HCT116 (cell line): Measurements from ENCODE around the gene CDCP2. TPM values are rescaled to one million over a fixed set of nuclear protein-coding genes. Genes with fewer than 3 reads are reported as not detected.

Source experiments
- ATAC-seq: fragments of 200-7000 bp; cut with Tn5 transposase; 2 replicates; pipeline ENCODE4 v1.9.1; 2020; ENCODE audit warnings: mild to moderate bottlenecking, moderate library complexity
- BruUV-seq: library from RNA; stranded (reverse); fragments of 400-500 nt; replicated peaks from 2 replicates; lab custom pipeline; 2021; lab: Mats Ljungman, UMichigan
- CTCF ChIA-PET: fragments of 300-600 bp; sonication (Branson Sonifier 250); formaldehyde crosslinking; loops from one replicate; lab custom pipeline; 2021; ENCODE audit warnings: antibody characterized with exemption; lab: Charles Lee
- POLR2A ChIA-PET: fragments of 300-600, 350-600 bp; sonication (Branson Sonifier 250); formaldehyde crosslinking; loops from one replicate; lab custom pipeline; 2021; ENCODE audit warnings: antibody characterized with exemption; lab: Charles Lee
- RAD21 ChIA-PET, 2 experiments: fragments of 300-600 bp; sonication (Branson Sonifier 250); formaldehyde crosslinking; loops; one replicate each; lab custom pipeline; 2023; ENCODE audit warnings: low total read pairs in 2 of 2; ENCODE audit not compliant: uncharacterized antibody in 2 of 2, unreplicated experiment in 2 of 2, low non-redundant PET in 1 of 2; lab: Charles Lee
- DNase-seq: peaks from one replicate; pipeline ENCODE4 v3.0.0-alpha.2; 2010; ENCODE audit warnings: low read depth, low spot score
- H2AFZ ChIP-seq: fragments of 200-600 bp; shearing (Covaris generic), sonication (generic); 2 replicates; pipeline ENCODE4 v1.6.1; 2017; ENCODE audit warnings: low read depth, mixed run types, mixed read lengths, antibody characterized with exemption, low read length; ENCODE audit not compliant: poor library complexity, severe bottlenecking
- H3K27ac ChIP-seq: 2 replicates; pipeline ENCODE4 v1.5.1; 2012; ENCODE audit warnings: low read depth, low read length
- H3K27me3 ChIP-seq: fragments of 200-600 bp; sonication (generic); 2 replicates; pipeline ENCODE4 v1.6.1; 2016; ENCODE audit warnings: mixed run types, low read length, mixed read lengths; ENCODE audit not compliant: insufficient read depth
- H3K36me3 ChIP-seq, 2 experiments: fragments of 200-500 bp in 1 of 2; fragments of 200-600 bp in 1 of 2; sonication (Bioruptor generic) in 1 of 2; sonication (generic) in 1 of 2; 2 replicates each; pipeline versions ENCODE4 v1.5.1 to v1.6.1; 2014 to 2016; ENCODE audit warnings: low read length in 2 of 2, inconsistent platforms in 1 of 2, mixed read lengths in 1 of 2, mixed run types in 1 of 2; ENCODE audit not compliant: insufficient read depth in 2 of 2, control insufficient read depth in 1 of 2
- H3K4me1 ChIP-seq, 2 experiments: fragments of 200-600 bp in 1 of 2; sonication (generic) in 1 of 2; 2 replicates each; pipeline versions ENCODE4 v1.5.1 to v1.6.1; 2012 to 2017; ENCODE audit warnings: low read length in 2 of 2, inconsistent platforms in 1 of 2, mild to moderate bottlenecking in 1 of 2, mixed read lengths in 1 of 2, mixed run types in 1 of 2, moderate library complexity in 1 of 2; ENCODE audit not compliant: insufficient read depth in 2 of 2, control insufficient read depth in 1 of 2
- H3K4me2 ChIP-seq: fragments of 200-600 bp; sonication (generic); 2 replicates; pipeline ENCODE4 v1.6.1; 2017; ENCODE audit warnings: mixed run types, low read length, mixed read lengths
- H3K4me3 ChIP-seq, 2 experiments: fragments of 200-600 bp in 1 of 2; sonication (generic) in 1 of 2; replicated peaks in 1 of 2; 2 replicates each; pipeline ENCODE4 v1.5.1; 2011 to 2016; ENCODE audit warnings: low read length in 2 of 2, control low read depth in 1 of 2, low read depth in 1 of 2, mild to moderate bottlenecking in 1 of 2, mixed read lengths in 1 of 2, mixed run types in 1 of 2
- H3K79me2 ChIP-seq: fragments of 200-600 bp; sonication (generic); 2 replicates; pipeline ENCODE4 v1.6.1; 2017; ENCODE audit warnings: mild to moderate bottlenecking, mixed run types, low read length, moderate library complexity, mixed read lengths; ENCODE audit not compliant: insufficient read depth
- H3K9ac ChIP-seq: fragments of 200-600 bp; sonication (generic); 2 replicates; pipeline ENCODE4 v1.6.1; 2016; ENCODE audit warnings: low read length, mixed read lengths
- H3K9me2 ChIP-seq: fragments of 200-600 bp; sonication (generic), shearing (Covaris generic); 2 replicates; pipeline ENCODE4 v1.6.1; 2017; ENCODE audit warnings: mixed run types, mild to moderate bottlenecking, moderate library complexity; ENCODE audit not compliant: insufficient read depth
- H3K9me3 ChIP-seq, 2 experiments: fragments of 200-500 bp in 1 of 2; fragments of 200-600 bp in 1 of 2; sonication (Bioruptor generic) in 1 of 2; sonication (generic) in 1 of 2; 2 replicates each; pipeline ENCODE4 v1.6.1; 2014 to 2017; ENCODE audit warnings: low read length in 2 of 2, mixed read lengths in 2 of 2, inconsistent platforms in 1 of 2, low read depth in 1 of 2, mild to moderate bottlenecking in 1 of 2, mixed run types in 1 of 2, moderate library complexity in 1 of 2; ENCODE audit not compliant: control insufficient read depth in 1 of 2, insufficient read depth in 1 of 2
- H4K20me1 ChIP-seq: fragments of 200-600 bp; sonication (generic), shearing (Covaris generic); 2 replicates; pipeline ENCODE4 v1.6.1; 2017; ENCODE audit warnings: mixed run types, mild to moderate bottlenecking, moderate library complexity; ENCODE audit not compliant: insufficient read depth
- ATF3 ChIP-seq: IDR thresholded peaks from 2 replicates; pipeline ENCODE4 v1.6.1; 2012
- CBX3 ChIP-seq: IDR thresholded peaks from 2 replicates; pipeline ENCODE4 v1.6.1; 2012; ENCODE audit warnings: low read depth
- CEBPB ChIP-seq: IDR thresholded peaks from 2 replicates; pipeline ENCODE4 v1.6.1; 2012; ENCODE audit warnings: low read depth
- EGR1 ChIP-seq: IDR thresholded peaks from 2 replicates; pipeline ENCODE4 v1.6.1; 2012; ENCODE audit warnings: low read depth
- ELF1 ChIP-seq: IDR thresholded peaks from 2 replicates; pipeline ENCODE4 v1.6.1; 2012; ENCODE audit warnings: low read depth, borderline replicate concordance
- JUND ChIP-seq: IDR thresholded peaks from 2 replicates; pipeline ENCODE4 v1.6.1; 2012
- MAX ChIP-seq: IDR thresholded peaks from 2 replicates; pipeline ENCODE4 v1.6.1; 2012
- POLR2AphosphoS5 ChIP-seq: IDR thresholded peaks from 2 replicates; pipeline ENCODE4 v1.6.1; 2011; ENCODE audit warnings: mild to moderate bottlenecking, low read depth, low read length, moderate library complexity
- REST ChIP-seq: IDR thresholded peaks from 2 replicates; pipeline ENCODE4 v1.6.1; 2012; ENCODE audit warnings: low read depth
- SP1 ChIP-seq: IDR thresholded peaks from 2 replicates; pipeline ENCODE4 v1.6.1; 2012; ENCODE audit warnings: low read depth
- SRF ChIP-seq: IDR thresholded peaks from 2 replicates; pipeline ENCODE4 v1.6.1; 2012; ENCODE audit warnings: low read depth
- ZNF274 ChIP-seq: fragments of 200-500 bp; sonication (Bioruptor generic); IDR thresholded peaks from 2 replicates; pipeline ENCODE4 v1.6.1; 2014; ENCODE audit warnings: mild to moderate bottlenecking, low read depth, low read length, inconsistent platforms
- intact Hi-C: fragments of 100-400 bp; cut with micrococcal nuclease; formaldehyde crosslinking; loops from 2 replicates; pipeline ENCODE4 v1.10.0; 2022
- total RNA-seq: library from RNA; stranded (reverse); gene quantifications from one replicate; pipeline ENCODE4 v1.2.1, GENCODE V29; 2021; ENCODE audit not compliant: unreplicated experiment
- TF ChIP-seq, protein P1 (sequence below): IDR thresholded peaks from 2 replicates; pipeline ENCODE4 v1.6.1; 2011; ENCODE audit warnings: mild to moderate bottlenecking, low read length, moderate library complexity; ENCODE audit not compliant: insufficient replicate concordance; ENCODE audit errors: extremely low read depth

CDCP2 gene
- total RNA-seq, 1 experiment from 2014 or later, result 0.22 TPM

DNA sequence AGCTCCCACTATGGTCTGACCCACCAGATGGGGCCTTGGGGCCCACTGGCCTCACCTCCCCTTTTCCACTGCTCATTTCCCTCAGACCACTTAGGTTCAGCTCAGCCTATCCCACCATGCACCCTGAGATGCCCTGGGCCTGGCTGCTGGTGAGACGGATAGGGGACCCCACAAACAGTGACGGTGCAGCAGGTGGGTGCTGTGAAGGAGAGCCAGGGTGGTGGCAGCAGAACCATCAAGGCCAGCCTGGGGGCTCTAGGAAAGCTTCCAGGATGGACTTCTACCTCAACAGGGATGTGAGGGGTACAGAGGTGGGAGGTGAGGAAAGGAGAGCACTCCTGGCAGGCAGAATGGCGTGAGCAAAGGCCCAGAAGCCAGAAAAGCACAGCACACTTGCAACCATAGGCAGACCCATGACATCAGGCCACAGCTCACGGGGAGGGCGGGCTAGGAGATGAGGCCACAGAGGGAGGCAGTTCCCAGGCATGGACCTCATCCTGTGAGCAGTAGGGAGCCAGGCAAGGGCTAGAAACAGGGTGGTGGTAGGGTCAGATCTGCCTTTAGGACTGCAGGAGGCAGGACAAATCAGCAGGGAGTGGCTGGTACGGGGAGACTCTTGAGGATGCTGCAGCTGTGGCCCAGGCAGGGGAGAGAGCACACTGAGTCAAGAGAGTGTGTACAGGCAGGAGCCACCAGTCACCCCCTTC, 24.0 kb upstream of the CDCP2 start (continued):
- TF ChIP-seq, protein P1, sequence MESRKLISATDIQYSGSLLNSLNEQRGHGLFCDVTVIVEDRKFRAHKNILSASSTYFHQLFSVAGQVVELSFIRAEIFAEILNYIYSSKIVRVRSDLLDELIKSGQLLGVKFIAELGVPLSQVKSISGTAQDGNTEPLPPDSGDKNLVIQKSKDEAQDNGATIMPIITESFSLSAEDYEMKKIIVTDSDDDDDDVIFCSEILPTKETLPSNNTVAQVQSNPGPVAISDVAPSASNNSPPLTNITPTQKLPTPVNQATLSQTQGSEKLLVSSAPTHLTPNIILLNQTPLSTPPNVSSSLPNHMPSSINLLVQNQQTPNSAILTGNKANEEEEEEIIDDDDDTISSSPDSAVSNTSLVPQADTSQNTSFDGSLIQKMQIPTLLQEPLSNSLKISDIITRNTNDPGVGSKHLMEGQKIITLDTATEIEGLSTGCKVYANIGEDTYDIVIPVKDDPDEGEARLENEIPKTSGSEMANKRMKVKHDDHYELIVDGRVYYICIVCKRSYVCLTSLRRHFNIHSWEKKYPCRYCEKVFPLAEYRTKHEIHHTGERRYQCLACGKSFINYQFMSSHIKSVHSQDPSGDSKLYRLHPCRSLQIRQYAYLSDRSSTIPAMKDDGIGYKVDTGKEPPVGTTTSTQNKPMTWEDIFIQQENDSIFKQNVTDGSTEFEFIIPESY, result no peak
- TF ChIP-seq SRF (no peak), SP1 (no peak), CEBPB (no peak)
- TF ChIP-seq, all 23 proteins: peak for 0

DNA sequence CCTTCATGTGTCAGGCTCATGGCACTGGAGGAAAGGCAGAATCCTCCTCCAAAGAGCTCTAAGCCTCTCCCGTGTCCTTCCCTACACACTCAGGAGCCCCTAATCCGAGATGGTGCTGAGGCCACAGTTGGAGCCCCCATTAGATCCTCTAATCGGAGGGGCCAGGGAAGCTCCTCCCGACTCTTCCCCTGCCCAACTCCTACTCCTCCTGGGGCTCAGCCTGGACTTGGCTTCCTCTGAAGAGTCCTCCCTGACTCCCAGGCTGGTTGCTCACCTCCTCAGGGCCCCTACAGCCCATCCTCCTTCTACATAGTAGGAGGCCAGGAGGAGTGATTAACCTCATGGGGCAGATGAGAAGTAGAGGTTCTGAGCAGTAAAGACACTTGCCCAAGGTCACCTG, 21.3 kb upstream of the CDCP2 start:
- Histone ChIP-seq H3K79me2 (no peaks in the 10 kb centered on the region), H3K9me2 (no peaks in the 10 kb centered on the region), H3K4me3 (no peak overlapping the region), H3K27me3 (no peaks in the 10 kb centered on the region), H3K9me3 (no peaks in the 10 kb centered on the region), H2AFZ (no peak overlapping the region), H3K27ac (no peak overlapping the region), H4K20me1 (no peaks in the 10 kb centered on the region), H3K36me3 (no peaks in the 10 kb centered on the region), H3K4me1 (no peaks in the 10 kb centered on the region), H3K4me2 (no peak overlapping the region), H3K9ac (no peak overlapping the region)
- intact Hi-C loops, result no loop called here
- CTCF ChIA-PET, result no interaction called here
- no TSS peak for BruUV-seq
- no peak for DNase-seq
- ATAC-seq, result no peak
- RAD21 ChIA-PET, result no interaction called here
- TF ChIP-seq ATF3 (no peak), EGR1 (no peak), ELF1 (no peak), SP1 (no peak), REST (no peak), JUND (no peak), POLR2AphosphoS5 (no peak), CBX3 (no peak), CEBPB (no peak), MAX (no peak), ZNF274 (no peak)
- TF ChIP-seq, protein P1, result no peak
- POLR2A ChIA-PET, result interaction anchor here (0.7 kb wide), 1 partner anchor 26 kb away, joined by 3 read pairs; the partner anchor contains the start of genes CYB5RL and MRPL37
